RWPE2 (cell line): ENCODE measurements around the gene RNF220.

Source experiments
- ATAC-seq: fragments of 200-7000 bp; cut with Tn5 transposase; 3 replicates; pipeline ENCODE4 v1.9.1; 2021; ENCODE audit warnings: low read depth
- DNase-seq: peaks from one replicate; pipeline ENCODE4 v3.0.0-alpha.2; 2020; ENCODE audit warnings: low spot score
- H3K27ac ChIP-seq: fragments of 450-650 bp; 2 replicates; pipeline ENCODE4 v1.5.1; 2017; ENCODE audit warnings: mild to moderate bottlenecking; ENCODE audit not compliant: poor library complexity, severe bottlenecking
- H3K27me3 ChIP-seq: fragments of 250-450 bp; sonication (Bioruptor Pico); 2 replicates; pipeline ENCODE4 v1.5.1; 2021; ENCODE audit warnings: mild to moderate bottlenecking, moderate library complexity; ENCODE audit not compliant: insufficient read depth, poor library complexity, severe bottlenecking
- H3K36me3 ChIP-seq: fragments of 250-450 bp; sonication (Bioruptor Pico); 2 replicates; pipeline ENCODE4 v1.5.1; 2020; ENCODE audit warnings: low read depth, mild to moderate bottlenecking, moderate library complexity
- H3K4me1 ChIP-seq: fragments of 250-450 bp; sonication (Bioruptor Pico); 2 replicates; pipeline ENCODE4 v1.5.1; 2021; ENCODE audit warnings: mild to moderate bottlenecking, moderate library complexity; ENCODE audit not compliant: insufficient read depth, poor library complexity, severe bottlenecking
- H3K4me3 ChIP-seq: fragments of 250-450 bp; sonication (Bioruptor Pico); 2 replicates; pipeline ENCODE4 v1.5.1; 2021; ENCODE audit warnings: mild to moderate bottlenecking, moderate library complexity; ENCODE audit not compliant: severe bottlenecking
- H3K9me3 ChIP-seq: fragments of 250-450 bp; sonication (Bioruptor Pico); 2 replicates; pipeline ENCODE4 v1.5.1; 2021; ENCODE audit warnings: mild to moderate bottlenecking, moderate library complexity; ENCODE audit not compliant: severe bottlenecking
- CTCF ChIP-seq: fragments of 450-650 bp; IDR thresholded peaks from one replicate; pipeline ENCODE4 v1.5.1; 2017; ENCODE audit warnings: mild to moderate bottlenecking, moderate library complexity; ENCODE audit not compliant: poor library complexity, severe bottlenecking

RNF220 gene

GRCh38 chr1:44546403-44547053 is 141.5 kb downstream of the RNF220 start:
- Histone ChIP-seq H3K27ac (no peak overlapping the region), H3K9me3 (no peaks in the 10 kb centered on the region), H3K27me3 (no peaks in the 10 kb centered on the region), H3K4me3 (no peak overlapping the region), H3K36me3 (no peaks in the 10 kb centered on the region), H3K4me1 (peaks cover 12% of the 10 kb centered on the region)
- TF ChIP-seq CTCF = no peak
- no peak for ATAC-seq
- DNase-seq = no peak

- H3K4me1 ChIP-seq = peaks cover 12% of the 10 kb centered on the region
- no peaks in the 10 kb centered on the region for H3K36me3 ChIP-seq
- ATAC-seq = no peak
- TF ChIP-seq CTCF = no peak
- H3K27ac ChIP-seq = no peak overlapping the region
- DNase-seq = no peak
- no peaks in the 10 kb centered on the region for H3K27me3 ChIP-seq
- H3K9me3 ChIP-seq = no peaks in the 10 kb centered on the region
- H3K4me3 ChIP-seq = no peak overlapping the region
Measured at GRCh38 chr1:44547361-44547760, 142.3 kb downstream of the RNF220 start.

GRCh38 chr1:44547837-44548236 is 142.8 kb downstream of the RNF220 start:
- ATAC-seq (no peak), DNase-seq (no peak)
- Histone ChIP-seq H3K36me3 (no peaks in the 10 kb centered on the region), H3K4me3 (no peak overlapping the region), H3K9me3 (no peaks in the 10 kb centered on the region), H3K4me1 (peaks cover 15% of the 10 kb centered on the region), H3K27me3 (no peaks in the 10 kb centered on the region), H3K27ac (no peak overlapping the region)
- no peak for TF ChIP-seq CTCF

- H3K4me3 ChIP-seq = no peak overlapping the region
- no peaks in the 10 kb centered on the region for H3K36me3 ChIP-seq
- peaks cover 31% of the 10 kb centered on the region for H3K4me1 ChIP-seq
- DNase-seq (no peak), ATAC-seq (no peak)
- H3K9me3 ChIP-seq = no peaks in the 10 kb centered on the region
- no peak for TF ChIP-seq CTCF
- H3K27ac ChIP-seq = no peak overlapping the region
- H3K27me3 ChIP-seq = no peaks in the 10 kb centered on the region
Measured at GRCh38 chr1:44549510-44549909, 144.5 kb downstream of the RNF220 start.

- peaks cover 37% of the 10 kb centered on the region for H3K4me1 ChIP-seq
- peak overlapping the region; percentile 87 for H3K27ac ChIP-seq
- no peaks in the 10 kb centered on the region for H3K27me3 ChIP-seq
- no peaks in the 10 kb centered on the region for H3K36me3 ChIP-seq
- TF ChIP-seq CTCF = no peak
- ATAC-seq (no peak), DNase-seq (no peak)
- H3K9me3 ChIP-seq = no peaks in the 10 kb centered on the region
- H3K4me3 ChIP-seq = no peak overlapping the region
Measured at GRCh38 chr1:44553127-44553758, 148.2 kb downstream of the RNF220 start.
